H1 (cell line): Measurements from ENCODE around the gene PCDHB3. TPM values are rescaled to one million over a fixed set of nuclear protein-coding genes. Genes with fewer than 3 reads are reported as not detected.

Experiments
- ASH2L ChIP-seq: fragments of 200-600, 300-600 bp; sonication (generic); IDR thresholded peaks from one replicate; pipeline ENCODE4 v1.7.1; 2017; ENCODE audit warnings: low read length
- ATF2 ChIP-seq: IDR thresholded peaks from 2 replicates; pipeline ENCODE4 v1.6.1; 2012; ENCODE audit warnings: low read length, inconsistent platforms
- GABPA ChIP-seq: IDR thresholded peaks from 2 replicates; pipeline ENCODE4 v1.6.1; 2011; ENCODE audit warnings: mild to moderate bottlenecking, low read length, moderate library complexity, borderline replicate concordance; ENCODE audit not compliant: insufficient read depth
- GTF2F1 ChIP-seq: IDR thresholded peaks from 2 replicates; pipeline ENCODE4 v1.6.1; 2012; ENCODE audit warnings: low read depth, low read length, improper control_type of control experiment, borderline replicate concordance
- HDAC2 ChIP-seq, 2 experiments: fragments of 300-600 bp in 1 of 2; sonication (generic) in 1 of 2; IDR thresholded peaks; 2 replicates each; pipeline ENCODE4 v1.6.1; 2011 to 2012; ENCODE audit warnings: low read depth in 2 of 2, low read length in 2 of 2, mild to moderate bottlenecking in 2 of 2, moderate library complexity in 2 of 2, borderline replicate concordance in 1 of 2, inconsistent platforms in 1 of 2
- POU5F1 ChIP-seq: IDR thresholded peaks from 2 replicates; pipeline ENCODE4 v1.6.1; 2011; ENCODE audit warnings: low read depth, mild to moderate bottlenecking, low read length, moderate library complexity
- RAD21 ChIP-seq, 2 experiments: IDR thresholded peaks in 1 of 2; conservative IDR thresholded peaks in 1 of 2; 2 replicates each; pipeline ENCODE4 v1.6.1; 2011; ENCODE audit warnings: low read depth in 2 of 2, low read length in 2 of 2, improper control_type of control experiment in 1 of 2, inconsistent platforms in 1 of 2, mild to moderate bottlenecking in 1 of 2, moderate library complexity in 1 of 2
- SAP30 ChIP-seq: fragments of 300-600 bp; sonication (generic); IDR thresholded peaks from 2 replicates; pipeline ENCODE4 v1.7.1; 2012; ENCODE audit warnings: low read length, moderate library complexity, mild to moderate bottlenecking, inconsistent platforms; ENCODE audit not compliant: insufficient read depth, insufficient replicate concordance
- SIN3A ChIP-seq, 2 experiments: IDR thresholded peaks in 1 of 2; conservative IDR thresholded peaks in 1 of 2; 2 replicates each; pipeline ENCODE4 v1.6.1; 2011 to 2012; ENCODE audit warnings: low read length in 2 of 2, improper control_type of control experiment in 1 of 2, low read depth in 1 of 2, mild to moderate bottlenecking in 1 of 2
- SIRT6 ChIP-seq: IDR thresholded peaks from one replicate; pipeline ENCODE4 v1.7.1; 2012; ENCODE audit warnings: low read length, inconsistent platforms
- SP4 ChIP-seq: IDR thresholded peaks from 2 replicates; pipeline ENCODE4 v1.6.1; 2012; ENCODE audit warnings: low read length, inconsistent platforms
- SRF ChIP-seq: IDR thresholded peaks from 2 replicates; pipeline ENCODE4 v1.6.1; 2011; ENCODE audit warnings: mild to moderate bottlenecking, low read depth, low read length, moderate library complexity
- SUZ12 ChIP-seq: fragments of 200-600 bp; sonication (generic); IDR thresholded peaks from 2 replicates; pipeline ENCODE4 v1.6.1; 2012; ENCODE audit warnings: mild to moderate bottlenecking, inconsistent platforms, low read length, moderate library complexity, mixed read lengths
- TAF1 ChIP-seq: IDR thresholded peaks from 2 replicates; pipeline ENCODE4 v1.6.1; 2011; ENCODE audit warnings: mild to moderate bottlenecking, low read depth, low read length
- TAF7 ChIP-seq: optimal IDR thresholded peaks from 2 replicates; pipeline ENCODE3; 2011; ENCODE audit warnings: low read depth, mild to moderate bottlenecking, inconsistent platforms, low read length, moderate library complexity, borderline replicate concordance
- TBP ChIP-seq: IDR thresholded peaks from 2 replicates; pipeline ENCODE4 v1.6.1; 2011; ENCODE audit warnings: low read depth, low read length, improper control_type of control experiment
- ZNF274 ChIP-seq: IDR thresholded peaks from 2 replicates; pipeline ENCODE4 v1.7.0; 2012; ENCODE audit warnings: low read length, borderline replicate concordance; ENCODE audit errors: extremely low read depth
- polyA plus RNA-seq, 7 experiments: library from polyadenylated mRNA; depleted of rRNA in 3 of 7; stranded (reverse) in 5 of 7; unstranded in 2 of 7; fragments of >200 nt in 5 of 7; fragments of 200-250 nt in 2 of 7; gene quantifications; 1 replicate in 5 of 7; 2 replicates in 1 of 7; 4 replicates in 1 of 7; pipeline versions ENCODE4 v1.2.1 to v1.2.3, GENCODE V29; 2011 to 2013; ENCODE audit warnings: missing spikeins in 2 of 7, mixed read lengths in 2 of 7
- total RNA-seq: library from RNA; stranded (reverse); fragmentation: NEBNext Ultra II Directional; extraction: Animal tissue kit (Norgen Biotek cat#: 25700); gene quantifications from 2 replicates; pipeline ENCODE4 v1.2.1, GENCODE V29; 2021
- TF ChIP-seq, protein P1 (sequence below): IDR thresholded peaks from 2 replicates; pipeline ENCODE4 v1.6.1; 2011; ENCODE audit warnings: low read length, improper control_type of control experiment

The PCDHB3 gene
- total and polyA plus RNA-seq, 2 of the 8 experiments (the other 6 are each of a cell fraction or from before 2014, with no cell fraction given), result 1.6 to 3.4 TPM

DNA sequence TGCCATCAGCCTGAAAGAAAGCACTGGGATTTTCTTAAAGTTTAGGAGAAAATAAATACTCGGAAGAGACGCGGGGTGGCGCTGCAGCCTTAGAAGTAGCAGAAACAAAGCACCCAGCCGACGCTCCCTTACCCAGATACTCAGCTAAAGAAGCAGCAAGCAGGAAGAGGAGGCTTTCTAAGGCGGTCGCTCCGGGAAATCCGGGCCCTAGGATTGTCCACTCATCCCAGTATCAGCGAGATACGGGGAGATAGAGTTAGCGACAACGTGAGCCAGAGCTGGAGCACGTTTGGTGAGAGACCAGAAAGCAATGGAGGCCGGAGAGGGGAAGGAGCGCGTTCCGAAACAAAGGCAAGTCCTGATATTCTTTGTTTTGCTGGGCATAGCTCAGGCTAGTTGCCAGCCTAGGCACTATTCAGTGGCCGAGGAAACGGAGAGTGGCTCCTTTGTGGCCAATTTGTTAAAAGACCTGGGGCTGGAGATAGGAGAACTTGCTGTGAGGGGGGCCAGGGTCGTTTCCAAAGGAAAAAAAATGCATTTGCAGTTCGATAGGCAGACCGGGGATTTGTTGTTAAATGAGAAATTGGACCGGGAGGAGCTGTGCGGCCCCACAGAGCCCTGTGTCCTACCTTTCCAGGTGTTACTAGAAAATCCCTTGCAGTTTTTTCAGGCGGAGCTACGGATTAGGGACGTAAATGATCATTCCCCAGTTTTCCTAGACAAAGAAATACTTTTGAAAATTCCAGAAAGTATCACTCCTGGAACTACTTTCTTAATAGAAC lies 5.6 kb upstream of the PCDHB3 start, which contains the start of gene PCDHB2 (continued):
- TF ChIP-seq GTF2F1 (no peak), SRF (no peak), POU5F1 (no peak), GABPA (no peak), ATF2 (peak; percentile 65; the same call in 1 of the 2 replicates), SIN3A (conservative IDR thresholded peaks at IDR 0.05 in 1 of 2, IDR thresholded peaks at IDR 0.05 in 1 of 2; ENCODE audit: low read depth in 1 of 2, low read length in 2 of 2) (peak in 1 of 2 experiments; percentile 32; a peak in 1 of 4 replicates), TAF7 (peak; percentile 60), TAF1 (peak; percentile 93), TBP (peak; percentile 89), ASH2L (peak; percentile 69), SIRT6 (no peak), SP4 (peak; percentile 53; the same call in 1 of the 2 replicates), RAD21 (IDR thresholded peaks at IDR 0.05 in 1 of 2, conservative IDR thresholded peaks at IDR 0.05 in 1 of 2; ENCODE audit: low read depth in 2 of 2, low read length in 2 of 2) (peak; percentile 76 to 82), HDAC2 (IDR thresholded peaks at IDR 0.05; ENCODE audit: borderline replicate concordance in 1 of 2, low read depth in 2 of 2, low read length in 2 of 2) (no peak), SUZ12 (no peak), ZNF274 (no peak), SAP30 (no peak)
- TF ChIP-seq, protein P1, sequence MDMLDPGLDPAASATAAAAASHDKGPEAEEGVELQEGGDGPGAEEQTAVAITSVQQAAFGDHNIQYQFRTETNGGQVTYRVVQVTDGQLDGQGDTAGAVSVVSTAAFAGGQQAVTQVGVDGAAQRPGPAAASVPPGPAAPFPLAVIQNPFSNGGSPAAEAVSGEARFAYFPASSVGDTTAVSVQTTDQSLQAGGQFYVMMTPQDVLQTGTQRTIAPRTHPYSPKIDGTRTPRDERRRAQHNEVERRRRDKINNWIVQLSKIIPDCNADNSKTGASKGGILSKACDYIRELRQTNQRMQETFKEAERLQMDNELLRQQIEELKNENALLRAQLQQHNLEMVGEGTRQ, result no peak
